DOHH2 (cell line): Measurements from ENCODE around the gene CD200.

Source experiments
- CTCF ChIP-seq: fragments of 200-600 bp; sonication (generic); IDR thresholded peaks from one replicate; pipeline ENCODE4 v1.5.1; 2014; ENCODE audit warnings: antibody characterized with exemption, mild to moderate bottlenecking, low read depth, low read length; ENCODE audit not compliant: poor library complexity, severe bottlenecking
- EZH2phosphoT487 ChIP-seq: fragments of 200-600 bp; sonication (generic); IDR thresholded peaks from 2 replicates; pipeline ENCODE4 v1.6.1; 2017; ENCODE audit warnings: borderline replicate concordance, mild to moderate bottlenecking, antibody characterized with exemption, low read length, moderate library complexity, mixed read lengths

DNA sequence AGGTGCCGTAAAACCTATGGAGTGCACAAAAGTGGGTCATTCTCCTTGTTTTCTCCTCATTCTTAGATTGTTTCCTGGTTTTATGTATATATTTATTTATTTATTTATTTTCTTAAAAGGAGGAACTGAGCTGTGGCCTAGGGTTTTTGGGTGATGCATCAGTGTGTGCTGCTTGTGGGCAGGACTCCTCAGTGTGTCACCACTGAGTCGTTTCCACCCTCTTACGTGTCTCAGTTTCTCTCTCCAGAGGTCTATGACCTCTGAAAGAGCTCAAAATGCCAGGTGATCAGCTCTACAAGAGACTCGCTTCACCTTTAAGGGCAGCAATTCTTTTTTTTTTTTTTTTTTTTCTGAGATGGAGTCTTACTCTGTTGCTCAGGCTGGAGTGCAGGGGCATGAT, 72.9 kb downstream of the CD200 start:
- TF ChIP-seq EZH2phosphoT487 (no peak), CTCF (no peak)
